GM21390 (cell line): Measurements from ENCODE around the gene RSL24D1.
"Not testable (repeated sequence)": the region's sequence is repeated elsewhere in the genome, so short reads cannot be mapped to it uniquely, and the experiment has no call there.

Source experiments
- ATAC-seq: cut with Tn5 transposase; IDR thresholded peaks from one replicate; pipeline ENCODE4 v1.9.1; 2021; ENCODE audit not compliant: unreplicated experiment

Gene RSL24D1

DNA sequence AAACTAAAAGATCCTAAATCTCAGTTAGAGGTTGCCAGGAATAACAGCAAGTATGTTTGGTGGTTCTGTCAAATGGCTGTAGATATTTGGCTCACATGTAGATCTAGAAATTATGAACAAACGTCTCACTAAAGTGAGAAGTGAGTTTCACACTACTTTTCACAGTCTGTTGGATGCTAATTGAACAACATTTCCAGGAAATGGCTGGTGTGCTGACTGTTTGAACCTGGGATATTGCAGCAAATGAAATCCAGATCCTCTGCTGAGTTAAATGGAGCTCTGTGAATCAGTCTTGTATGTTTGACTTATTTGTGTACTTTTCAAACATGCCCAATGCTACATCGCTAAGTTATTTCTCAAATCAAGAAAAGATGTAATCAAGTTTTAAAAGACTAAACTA lies 21.3 kb upstream of the RSL24D1 start:
- no peak for ATAC-seq

DNA sequence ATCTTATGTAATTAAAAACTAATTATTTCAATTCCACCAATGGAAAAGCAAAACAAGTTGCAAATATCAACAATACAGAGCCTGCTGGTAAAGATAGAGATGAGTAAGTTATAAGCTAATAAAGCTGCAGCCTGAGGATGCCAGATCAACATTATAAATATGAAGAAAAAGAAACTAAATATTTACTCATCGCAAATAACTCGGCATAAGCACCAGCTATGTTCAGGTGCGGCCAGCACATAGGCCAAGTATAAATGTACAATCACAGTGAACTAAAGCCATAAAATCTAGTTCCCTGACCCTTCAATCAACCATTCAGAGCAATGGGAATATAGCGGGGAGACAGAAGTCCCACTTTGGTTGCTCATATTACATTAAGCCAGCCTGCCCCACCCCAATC lies 7.7 kb upstream of the RSL24D1 start:
- no peak for ATAC-seq

DNA sequence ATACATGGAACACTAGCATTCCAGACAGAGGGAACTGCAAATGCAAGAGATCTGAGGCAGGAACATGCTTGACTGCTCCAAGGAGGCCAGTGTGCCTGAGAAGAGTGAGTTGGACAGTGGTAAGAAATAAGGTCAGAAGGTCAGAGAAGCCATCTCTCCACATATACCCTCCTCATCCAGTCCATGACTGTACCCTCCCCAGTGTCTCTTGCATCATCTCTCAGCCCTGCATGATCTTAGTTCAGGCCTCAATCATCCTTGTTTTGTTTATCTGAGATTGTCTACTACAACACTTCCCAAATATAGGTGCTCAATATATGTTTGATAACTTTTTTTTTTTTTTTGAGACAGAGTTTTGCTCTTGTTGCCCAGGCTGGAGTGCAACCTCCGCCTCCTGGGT lies 5.5 kb upstream of the RSL24D1 start:
- ATAC-seq, result no peak

DNA sequence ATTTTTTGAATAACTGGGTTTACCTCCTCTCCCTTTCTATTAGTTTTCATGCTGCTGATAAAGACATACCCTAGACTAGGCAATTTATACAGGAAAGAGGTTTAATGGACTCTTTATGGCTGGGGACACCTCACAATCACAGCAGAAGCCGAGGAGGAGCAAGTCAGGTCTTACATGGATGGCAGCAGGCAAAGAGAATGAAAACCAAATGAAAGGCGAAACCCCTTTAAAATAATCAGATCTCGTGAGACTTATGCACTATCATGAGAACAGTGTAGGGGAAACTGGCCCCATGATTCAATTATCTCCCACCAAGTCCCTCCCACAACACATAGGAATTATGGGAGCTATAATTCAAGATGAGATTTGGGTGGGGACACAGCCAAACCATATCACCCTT lies 2.0 kb upstream of the RSL24D1 start:
- ATAC-seq, result no peak

DNA sequence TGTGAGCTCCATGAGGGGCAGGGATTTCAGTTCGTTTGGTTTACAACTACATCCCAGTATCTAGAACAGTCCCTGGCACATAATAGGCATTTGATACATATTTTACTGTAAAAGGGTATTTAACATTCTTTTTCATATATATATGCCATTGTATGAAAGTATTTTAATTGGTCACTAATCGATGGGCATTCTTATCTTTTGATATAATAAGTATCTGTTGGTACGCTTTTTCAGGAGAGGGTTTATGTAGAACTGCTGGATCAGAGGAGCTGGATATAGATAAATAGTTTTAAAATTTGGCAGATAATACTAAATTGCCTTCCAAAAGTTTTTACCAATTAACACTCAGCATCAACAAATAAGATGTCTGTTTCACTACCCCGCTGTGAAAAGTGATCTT lies 978 bp upstream of the RSL24D1 start:
- ATAC-seq, result no peak

DNA sequence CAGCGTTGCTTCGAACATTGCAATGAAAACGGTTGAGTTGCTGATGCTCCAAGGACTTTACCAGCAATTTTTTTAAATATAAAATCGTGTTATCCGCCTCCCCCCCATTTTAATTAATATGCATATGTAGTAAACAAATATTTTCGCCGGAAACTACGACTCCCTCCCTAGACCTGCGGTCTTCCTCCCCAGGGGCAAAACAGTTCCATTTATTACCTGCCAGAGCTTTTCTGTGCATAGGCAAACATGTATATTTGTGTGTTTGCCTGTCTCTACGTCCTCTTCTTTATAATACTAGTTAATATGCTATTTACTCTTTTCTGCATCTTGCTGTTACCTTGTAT lies 593 bp upstream of the RSL24D1 start:
- peak; percentile 24 for ATAC-seq

DNA sequence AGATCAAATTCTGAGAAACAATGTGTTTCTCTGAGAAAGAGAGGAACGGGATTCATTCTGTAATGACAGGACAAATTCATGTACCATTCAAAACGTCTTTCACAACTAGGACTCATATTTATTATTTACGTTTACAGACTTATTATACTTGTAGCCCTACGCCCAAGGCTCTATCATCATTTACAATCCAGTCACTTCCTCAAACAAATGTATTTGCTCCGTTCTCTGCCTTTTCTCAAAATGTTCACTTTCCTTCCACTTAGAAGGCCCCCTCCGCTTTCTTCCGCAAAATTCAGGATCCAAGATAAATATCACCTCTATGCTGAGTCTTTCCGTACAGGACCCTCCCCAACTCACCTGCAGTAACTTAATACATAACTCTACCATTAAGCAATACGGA lies 745 bp downstream of the RSL24D1 start:
- no peak for ATAC-seq

DNA sequence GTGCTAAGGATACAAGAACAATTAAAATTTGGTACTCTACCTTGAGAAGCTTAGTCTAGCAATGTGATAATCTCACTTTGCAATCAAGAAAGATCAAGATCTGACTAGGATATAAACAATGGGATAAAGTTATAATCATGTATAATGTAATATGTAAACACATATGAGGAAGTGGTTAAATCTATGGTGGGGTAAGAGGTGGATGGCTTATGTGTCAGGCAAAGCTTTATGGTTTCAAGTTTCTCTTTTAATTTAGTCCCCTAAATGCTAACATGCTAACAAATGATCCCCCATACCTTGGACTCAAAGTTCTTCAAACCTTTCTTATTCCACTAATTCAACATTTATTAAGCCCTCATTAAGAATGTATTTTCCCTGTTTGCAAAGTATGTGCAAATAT lies 2.5 kb downstream of the RSL24D1 start:
- ATAC-seq, result no peak

DNA sequence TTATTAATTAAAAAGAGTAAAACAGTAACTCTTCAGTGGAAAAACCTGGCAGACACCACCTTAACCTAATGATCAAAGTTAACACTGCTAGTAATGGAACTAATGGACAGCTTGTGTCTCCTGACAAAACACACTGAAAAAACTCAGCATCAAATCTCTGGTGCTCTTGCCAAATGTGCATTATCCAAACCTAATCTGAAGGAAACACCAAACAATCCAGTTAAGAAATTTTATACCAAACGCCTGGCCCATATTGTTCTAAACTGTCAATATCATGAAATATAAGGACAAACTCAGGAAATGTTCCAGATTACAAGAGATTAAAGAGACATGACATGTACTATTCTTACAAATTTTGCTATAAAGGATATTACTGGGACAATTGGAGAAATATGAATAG lies 10.4 kb downstream of the RSL24D1 start:
- ATAC-seq, result no peak

DNA sequence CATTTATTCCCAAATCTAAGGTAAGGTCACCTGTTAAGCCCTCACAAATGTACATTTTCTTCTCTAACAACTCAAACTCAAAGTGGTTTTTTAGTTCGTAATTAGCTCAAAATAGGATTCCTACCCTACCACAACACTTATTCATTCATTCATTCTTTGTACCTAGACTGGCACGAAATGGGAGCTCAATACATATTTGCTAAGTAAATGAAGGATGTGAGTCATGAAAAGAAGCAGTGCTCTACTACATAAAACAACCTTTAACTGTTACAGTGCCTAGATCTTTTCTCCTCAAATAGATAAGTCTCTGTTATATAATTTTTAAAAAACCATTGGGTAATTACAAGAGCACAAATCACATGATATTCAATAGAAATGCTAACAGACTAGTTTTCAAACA lies 13.1 kb downstream of the RSL24D1 start:
- no peak for ATAC-seq

DNA sequence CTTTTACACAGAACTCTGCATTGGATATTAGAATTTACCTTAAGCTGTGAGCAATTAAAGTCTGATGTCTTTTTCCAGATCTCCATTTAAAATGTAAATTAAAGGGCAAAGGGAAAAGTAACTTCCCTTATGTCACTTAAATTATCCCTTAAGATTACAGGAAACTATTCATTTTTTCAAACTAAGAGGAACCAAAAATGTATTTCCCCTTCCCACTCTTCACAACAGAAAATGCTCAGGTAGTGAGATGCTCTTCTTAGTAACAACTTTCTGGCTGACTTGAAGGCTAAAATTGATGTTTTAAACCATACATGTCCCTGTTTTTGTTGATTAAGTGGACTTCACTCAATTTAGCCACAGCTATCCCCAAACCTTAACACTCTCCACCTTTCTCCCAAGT lies 17.6 kb downstream of the RSL24D1 start:
- ATAC-seq, result no peak

DNA sequence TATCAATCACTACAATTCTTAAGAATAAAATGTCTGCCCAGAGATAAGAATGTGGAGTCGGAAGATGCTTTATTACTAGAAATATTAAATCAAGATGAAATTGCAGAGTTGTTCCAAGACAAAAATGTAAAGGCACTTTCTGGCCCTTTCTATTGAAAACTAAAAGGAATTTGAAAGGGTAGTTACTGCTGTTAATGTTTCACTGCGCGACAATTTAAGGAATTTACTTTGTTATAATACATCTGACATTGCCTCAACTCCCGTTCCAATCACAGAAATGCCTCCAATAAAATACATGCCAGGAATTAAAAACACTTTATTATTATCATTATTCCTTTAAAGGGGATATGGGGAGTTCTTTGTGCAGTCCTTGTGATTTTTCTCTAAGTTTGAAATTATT lies 26.4 kb downstream of the RSL24D1 start:
- no peak for ATAC-seq

DNA sequence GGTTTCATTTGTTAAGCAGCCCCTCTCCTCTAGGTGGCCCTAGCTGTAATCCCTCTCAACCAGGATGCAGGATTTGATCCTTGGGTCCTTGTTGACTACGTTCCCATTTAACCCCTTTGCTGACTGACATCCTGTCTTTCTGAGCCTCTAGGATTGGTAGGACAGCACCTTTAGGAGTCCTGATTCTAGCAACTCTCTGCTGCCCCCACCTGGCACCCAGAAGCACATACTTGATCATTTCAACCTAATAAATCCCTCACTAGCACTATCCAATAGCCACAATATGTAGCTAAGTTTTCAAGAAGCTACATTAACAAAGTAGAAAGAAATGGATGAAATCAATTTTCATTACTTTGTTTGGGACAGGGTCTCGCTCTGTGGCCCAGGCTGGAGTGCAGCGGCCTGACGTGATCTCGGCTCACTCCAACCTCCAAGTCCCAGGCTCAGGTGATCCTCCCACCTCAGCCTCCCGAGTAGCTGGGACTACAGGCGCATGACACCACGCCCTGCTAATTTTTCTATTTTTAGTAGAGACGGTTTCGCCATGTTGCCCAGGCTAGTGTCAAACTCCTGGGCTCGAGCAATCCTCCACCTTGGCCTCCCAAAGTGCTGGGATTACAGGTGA lies 28.3 kb downstream of the RSL24D1 start:
- peak; percentile 94 for ATAC-seq

DNA sequence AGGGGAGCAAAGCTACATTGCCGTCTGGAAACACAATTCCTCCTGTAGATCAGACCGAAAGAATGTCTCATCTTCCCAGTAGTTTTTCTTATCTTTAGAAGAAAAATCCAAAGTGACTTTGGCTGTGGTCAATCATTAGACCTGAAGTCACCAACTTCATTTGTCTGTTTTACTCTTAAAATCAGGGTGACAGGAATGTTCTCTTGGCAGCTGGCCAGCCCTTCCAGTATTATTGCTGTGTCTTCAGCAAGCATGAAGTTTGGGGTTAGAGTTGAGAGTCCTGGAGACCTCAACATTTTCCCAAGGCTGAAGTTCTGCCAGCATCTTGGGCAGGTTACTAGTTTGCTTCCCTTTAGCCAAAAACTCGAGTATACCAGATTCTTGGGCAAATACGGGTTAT lies 32.5 kb downstream of the RSL24D1 start:
- ATAC-seq, result no peak

DNA sequence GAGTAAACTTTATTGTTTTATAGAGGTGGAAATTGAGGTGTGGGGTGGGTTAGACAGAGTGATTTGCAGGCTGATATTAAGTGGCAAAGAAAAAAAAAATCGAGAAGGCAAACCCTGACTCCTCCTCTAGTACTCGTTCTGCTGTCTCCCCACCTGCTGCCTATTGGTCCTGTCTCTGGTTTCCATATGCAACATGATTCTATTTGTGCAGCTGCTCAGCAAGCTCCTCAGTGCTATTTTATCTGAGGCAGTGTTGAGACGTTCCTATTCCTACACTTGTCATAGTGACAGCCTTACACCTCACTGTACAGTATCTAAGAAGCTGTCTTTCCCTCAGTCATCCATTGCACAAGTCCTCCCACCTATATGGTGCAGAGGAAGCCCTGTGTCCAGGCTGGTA lies 45.1 kb downstream of the RSL24D1 start:
- no peak for ATAC-seq

DNA sequence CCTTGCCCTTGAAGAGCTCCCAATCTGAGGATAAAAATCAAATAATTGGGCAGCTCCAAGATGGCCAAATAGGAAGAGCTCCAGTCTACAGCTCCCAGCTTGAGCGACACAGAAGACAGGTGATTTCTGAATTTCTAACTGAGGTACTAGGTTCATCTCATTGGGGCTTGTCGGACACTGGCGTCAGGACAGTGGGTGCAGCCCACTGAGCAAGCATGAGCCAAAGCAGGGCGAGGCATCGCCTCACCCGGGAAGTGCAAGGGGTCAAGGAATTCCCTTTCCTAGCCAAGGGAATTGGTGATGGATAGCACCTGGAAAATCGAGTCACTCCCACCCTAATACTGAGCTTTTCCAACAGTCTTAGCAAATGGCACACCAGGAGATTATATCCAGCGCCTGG lies 53.6 kb downstream of the RSL24D1 start:
- ATAC-seq, result not testable (repeated sequence)

DNA sequence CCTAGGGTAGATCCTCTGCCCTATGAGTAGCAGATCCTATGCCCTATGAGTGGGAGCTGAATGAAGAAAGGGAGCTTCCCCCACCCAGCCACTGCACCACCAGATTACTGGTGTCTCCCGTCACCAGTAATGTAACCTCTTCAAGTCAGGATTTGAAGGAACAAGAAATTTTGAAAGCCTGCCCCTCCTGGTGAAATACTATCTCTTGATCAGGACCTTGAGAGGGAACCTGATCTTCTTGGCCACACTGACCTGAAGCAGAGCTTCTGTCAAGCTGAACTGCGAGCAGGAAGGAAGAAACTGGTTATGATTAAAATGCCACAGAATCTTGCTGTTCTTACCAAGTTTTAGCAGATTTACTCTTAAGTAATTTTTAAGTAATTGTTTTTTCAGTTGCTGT lies 62.8 kb downstream of the RSL24D1 start:
- no peak for ATAC-seq

DNA sequence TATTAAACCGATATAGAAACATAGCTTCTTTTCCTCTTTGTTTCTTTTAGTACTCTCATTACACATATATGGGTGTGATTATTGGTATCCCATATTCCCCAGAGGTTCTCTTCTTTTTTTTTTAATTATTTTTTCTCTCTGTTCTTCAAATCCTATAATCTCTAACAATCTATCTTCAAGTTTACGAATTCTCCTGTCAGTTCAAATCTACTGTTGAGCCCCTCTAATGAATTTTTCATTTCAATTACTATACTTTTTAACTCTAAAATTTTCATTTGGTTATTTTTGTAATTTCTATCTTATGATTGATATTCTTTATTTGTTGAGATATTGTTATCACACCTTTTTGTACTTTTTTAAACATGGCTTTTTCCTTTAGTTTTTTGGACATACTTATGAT lies 64.1 kb downstream of the RSL24D1 start:
- ATAC-seq, result no peak
